T-helper 17 cell (primary cell): ENCODE measurements around the gene OMA1. TPM values are rescaled to one million over a fixed set of nuclear protein-coding genes. Genes with fewer than 3 reads are reported as not detected.

ENCODE experiments used
- ATAC-seq: fragments of 150-1000 bp; cut with Tn5 transposase; 2 replicates; pipeline ENCODE4 v1.10.0; 2021; ENCODE audit warnings: mild to moderate bottlenecking, moderate library complexity
- DNase-seq, 3 donors: peaks; one replicate each; pipeline versions ENCODE4 v3.0.0 to v3.0.0-alpha.2; 2020 to 2021
- H3K9me3 ChIP-seq: one replicate; pipeline ENCODE4 v1.7.0; 2013; ENCODE audit warnings: low read length, mild to moderate bottlenecking; ENCODE audit not compliant: control insufficient read depth, poor library complexity, severe bottlenecking
- H3K27ac Mint-ChIP-seq: one replicate; pipeline ENCODE4 v1.8.0; 2022; ENCODE audit warnings: mild to moderate bottlenecking, moderate library complexity, mixed read lengths
- H3K27me3 Mint-ChIP-seq: one replicate; pipeline ENCODE4 v1.8.0; 2022; ENCODE audit warnings: mixed read lengths
- H3K36me3 Mint-ChIP-seq: one replicate; pipeline ENCODE4 v1.8.0; 2022; ENCODE audit warnings: low read depth, mixed read lengths
- H3K4me1 Mint-ChIP-seq: one replicate; pipeline ENCODE4 v1.8.0; 2022; ENCODE audit warnings: mild to moderate bottlenecking, mixed read lengths
- H3K4me3 Mint-ChIP-seq: one replicate; pipeline ENCODE4 v1.8.0; 2022; ENCODE audit warnings: mild to moderate bottlenecking, moderate library complexity, mixed read lengths
- total RNA-seq, 4 donors: library from RNA in 2 of 4; stranded (reverse) in 2 of 4; gene quantifications; one replicate each; pipeline ENCODE4 v1.2.3 and lab custom pipeline; 2022 to 2026

OMA1 gene
- total RNA-seq, 2 donors from 2014 or later = 27.1 to 29.8 TPM

DNA sequence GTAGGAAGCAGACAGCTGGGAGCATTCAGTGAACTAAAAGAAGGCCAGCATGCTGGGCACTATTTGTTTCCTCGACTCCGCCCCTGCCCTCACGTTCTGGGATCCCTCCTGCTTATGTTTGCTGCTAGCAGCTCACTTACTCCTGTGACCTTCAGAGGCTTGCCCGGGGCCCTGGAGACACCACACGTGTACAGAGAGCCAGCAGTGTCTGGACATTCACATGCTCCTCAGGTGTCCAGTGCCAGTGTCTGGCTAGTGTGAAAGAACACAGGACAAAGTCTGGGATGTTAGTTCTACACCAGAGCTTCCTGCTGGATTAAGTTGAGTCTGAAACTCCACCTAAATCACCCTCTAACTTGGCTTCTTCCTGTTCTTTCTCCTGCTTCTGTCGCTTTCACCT, 108.1 kb downstream of the OMA1 start:
- Mint-ChIP-seq H3K36me3 (no peaks in the 10 kb centered on the region), H3K27ac (no peak overlapping the region), H3K4me1 (no peaks in the 10 kb centered on the region), H3K27me3 (no peaks in the 10 kb centered on the region), H3K4me3 (no peak overlapping the region)
- DNase-seq (no peak), ATAC-seq (no peak)
- no peaks in the 10 kb centered on the region for H3K9me3 ChIP-seq

DNA sequence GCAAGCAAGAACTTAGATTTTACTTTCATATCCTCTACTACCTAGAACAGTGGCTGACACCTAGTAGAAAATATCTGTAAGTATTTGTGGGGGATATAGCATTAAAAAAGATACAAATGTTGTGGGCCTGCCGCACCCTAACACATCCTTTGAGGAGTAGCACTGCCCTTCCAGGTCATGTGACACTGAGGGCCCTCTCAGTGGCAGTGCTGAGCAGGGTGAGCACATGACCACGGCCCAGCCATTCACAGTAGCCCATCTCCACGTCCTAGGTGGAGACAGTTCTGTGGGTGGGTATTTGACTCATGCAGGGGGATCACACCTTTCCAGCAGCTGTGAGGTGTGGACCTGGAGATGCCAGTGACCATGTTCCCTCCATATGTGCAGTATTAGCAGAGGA, 108.9 kb downstream of the OMA1 start:
- no peak for ATAC-seq

DNA sequence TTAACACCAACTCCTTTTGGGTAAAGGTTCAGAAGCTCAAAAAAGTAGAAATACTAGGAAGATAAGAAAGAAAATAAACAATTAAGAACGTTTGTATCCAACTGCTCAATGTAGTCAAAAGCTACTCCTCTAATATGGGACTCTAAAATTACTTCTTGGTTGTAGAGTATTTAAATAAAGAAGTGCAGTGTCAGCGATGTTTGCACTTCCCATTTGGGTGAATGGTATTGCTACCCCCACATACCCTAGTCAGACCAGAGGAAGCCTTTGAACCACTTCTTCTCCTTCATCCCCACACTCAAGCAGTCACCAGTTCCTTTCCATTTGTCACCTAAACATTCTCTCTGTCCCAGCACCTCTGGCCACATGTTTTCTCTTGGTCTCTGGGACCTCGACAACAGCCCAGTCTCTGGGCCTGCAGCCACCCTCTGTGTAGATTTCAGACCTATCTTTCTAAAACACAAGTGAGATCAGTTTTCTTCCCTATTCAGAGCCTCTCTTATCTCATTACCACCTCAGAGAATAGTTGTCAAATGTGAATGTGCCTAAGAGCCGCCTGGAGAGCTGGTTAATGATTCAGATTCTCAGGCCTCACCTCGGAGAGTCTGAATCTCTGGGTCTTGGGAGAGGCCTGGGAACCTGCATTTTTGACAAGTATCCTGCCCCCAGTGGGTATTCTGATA, 109.8 kb downstream of the OMA1 start:
- no peak overlapping the region for H3K4me3 Mint-ChIP-seq
- H3K27me3 Mint-ChIP-seq = no peaks in the 10 kb centered on the region
- no peaks in the 10 kb centered on the region for H3K4me1 Mint-ChIP-seq
- DNase-seq (no peak), ATAC-seq (no peak)
- H3K36me3 Mint-ChIP-seq = no peaks in the 10 kb centered on the region
- H3K9me3 ChIP-seq = no peaks in the 10 kb centered on the region
- no peak overlapping the region for H3K27ac Mint-ChIP-seq

More for the DNA sequence above, 108.9 kb downstream of the OMA1 start:
- Mint-ChIP-seq H3K4me1 (no peaks in the 10 kb centered on the region), H3K27me3 (no peaks in the 10 kb centered on the region), H3K27ac (no peak overlapping the region), H3K36me3 (no peaks in the 10 kb centered on the region), H3K4me3 (no peak overlapping the region)
- no peak for DNase-seq
- H3K9me3 ChIP-seq = no peaks in the 10 kb centered on the region

DNA sequence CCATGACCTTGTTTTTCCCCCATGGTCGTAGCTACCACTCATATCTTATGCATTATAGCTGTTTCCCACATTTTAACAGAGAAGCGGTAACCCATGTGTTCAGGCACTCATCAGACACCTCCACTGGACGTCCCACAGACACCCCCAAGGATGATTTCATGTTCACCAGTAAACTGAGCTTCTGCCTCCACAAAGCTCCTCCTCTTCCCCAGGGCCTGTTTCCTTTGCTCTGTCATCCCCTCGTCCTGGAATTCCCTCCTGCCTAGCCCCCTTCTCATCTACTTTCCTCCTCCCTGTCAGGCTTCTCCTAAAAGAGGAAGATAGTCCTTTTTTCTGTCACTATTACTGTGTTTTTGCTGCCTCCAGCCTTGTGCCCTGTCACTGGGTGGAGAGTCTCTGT, 111.2 kb downstream of the OMA1 start:
- no peak for ATAC-seq
- no peaks in the 10 kb centered on the region for H3K9me3 ChIP-seq
- H3K4me1 Mint-ChIP-seq = no peaks in the 10 kb centered on the region
- H3K27ac Mint-ChIP-seq = no peak overlapping the region
- no peaks in the 10 kb centered on the region for H3K27me3 Mint-ChIP-seq
- no peaks in the 10 kb centered on the region for H3K36me3 Mint-ChIP-seq
- H3K4me3 Mint-ChIP-seq = no peak overlapping the region
- no peak for DNase-seq

DNA sequence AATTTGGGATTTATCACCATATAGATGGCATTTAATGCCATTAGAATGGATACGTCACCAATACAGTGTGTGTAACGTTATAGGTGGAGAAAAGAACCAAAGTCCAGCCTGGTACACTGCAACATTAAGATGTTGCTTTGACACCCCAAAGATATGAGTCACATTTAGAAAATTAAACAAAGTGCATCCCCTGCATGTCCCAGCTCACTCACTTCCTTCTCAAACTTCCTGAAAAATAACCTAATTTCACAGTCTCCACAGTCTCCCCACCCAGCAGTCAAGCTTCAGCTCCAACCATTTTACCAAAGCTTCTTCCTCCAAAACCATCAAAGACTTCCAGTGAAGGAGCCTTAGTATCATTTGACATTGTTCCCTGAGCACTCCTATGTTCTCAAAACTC, 111.9 kb downstream of the OMA1 start:
- H3K4me1 Mint-ChIP-seq = no peaks in the 10 kb centered on the region
- no peaks in the 10 kb centered on the region for H3K9me3 ChIP-seq
- no peak for DNase-seq
- no peak overlapping the region for H3K4me3 Mint-ChIP-seq
- no peaks in the 10 kb centered on the region for H3K27me3 Mint-ChIP-seq
- H3K27ac Mint-ChIP-seq = no peak overlapping the region
- ATAC-seq = no peak
- H3K36me3 Mint-ChIP-seq = peaks cover 2% of the 10 kb centered on the region

DNA sequence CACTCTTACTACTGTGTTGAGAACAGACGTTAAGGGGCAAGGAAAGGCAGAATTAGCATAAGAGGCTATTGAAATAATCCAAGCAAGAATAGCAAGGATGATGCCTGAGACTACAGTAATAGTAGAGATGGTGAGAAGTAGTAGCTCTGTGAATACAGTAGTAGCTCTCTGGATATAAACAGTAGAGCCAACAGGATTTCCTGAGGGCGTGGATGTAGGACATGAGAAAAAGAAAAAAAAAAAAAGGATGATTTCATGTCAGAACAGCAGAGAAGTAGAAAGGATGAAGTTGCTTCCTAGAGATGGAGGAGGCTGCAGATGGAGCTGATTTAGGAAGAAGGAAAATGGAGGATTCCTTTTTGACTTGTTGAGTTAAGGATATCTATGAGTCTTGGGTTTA, 112.3 kb downstream of the OMA1 start:
- no peaks in the 10 kb centered on the region for H3K9me3 ChIP-seq
- DNase-seq = no peak
- Mint-ChIP-seq H3K27me3 (no peaks in the 10 kb centered on the region), H3K4me1 (no peaks in the 10 kb centered on the region), H3K36me3 (peaks cover 2% of the 10 kb centered on the region), H3K4me3 (no peak overlapping the region), H3K27ac (no peak overlapping the region)
- ATAC-seq = no peak

DNA sequence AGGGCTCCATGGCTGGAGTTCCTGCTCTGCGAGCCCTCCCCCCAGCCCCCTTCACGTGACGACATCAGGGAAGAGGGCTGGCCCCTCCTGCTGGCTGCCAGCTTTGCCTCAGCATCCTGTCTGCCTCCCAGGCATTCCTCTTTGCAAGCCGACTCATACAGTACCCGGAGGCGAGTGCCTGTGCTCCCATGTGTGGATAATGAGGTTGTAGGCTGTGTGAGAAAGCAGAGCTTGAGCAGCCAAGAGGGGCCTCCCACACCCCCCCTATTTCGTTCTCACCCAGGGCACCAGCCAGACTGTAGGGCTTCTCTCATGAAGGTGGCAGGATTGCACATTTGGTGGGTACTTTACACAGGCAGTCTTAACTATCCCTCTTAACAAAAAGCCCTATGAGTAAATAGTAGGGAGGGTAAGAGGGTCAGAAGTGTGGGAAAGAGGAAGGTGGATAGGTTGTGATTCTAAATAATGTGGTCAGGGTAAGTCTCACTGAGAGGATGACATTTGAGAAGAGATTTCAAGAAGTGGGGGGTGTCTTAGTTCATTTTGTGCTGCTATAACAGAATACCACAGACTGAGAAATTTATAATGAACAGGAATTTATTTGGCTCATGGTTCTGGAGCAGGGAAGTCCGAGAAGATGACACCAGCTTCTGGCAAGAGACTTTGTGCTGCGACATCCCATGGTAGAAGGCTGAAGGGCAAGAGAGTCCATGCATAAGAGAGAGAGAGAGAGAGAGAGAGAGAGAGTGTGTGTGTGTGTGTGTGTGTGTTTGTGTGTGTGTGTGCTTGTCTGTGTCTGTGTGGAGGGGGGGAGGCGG, 113.5 kb downstream of the OMA1 start:
- no peak overlapping the region for H3K4me3 Mint-ChIP-seq
- no peaks in the 10 kb centered on the region for H3K9me3 ChIP-seq
- H3K27ac Mint-ChIP-seq = no peak overlapping the region
- H3K4me1 Mint-ChIP-seq = no peaks in the 10 kb centered on the region
- no peak for DNase-seq
- peaks cover 2% of the 10 kb centered on the region for H3K36me3 Mint-ChIP-seq
- no peak for ATAC-seq
- H3K27me3 Mint-ChIP-seq = no peaks in the 10 kb centered on the region

DNA sequence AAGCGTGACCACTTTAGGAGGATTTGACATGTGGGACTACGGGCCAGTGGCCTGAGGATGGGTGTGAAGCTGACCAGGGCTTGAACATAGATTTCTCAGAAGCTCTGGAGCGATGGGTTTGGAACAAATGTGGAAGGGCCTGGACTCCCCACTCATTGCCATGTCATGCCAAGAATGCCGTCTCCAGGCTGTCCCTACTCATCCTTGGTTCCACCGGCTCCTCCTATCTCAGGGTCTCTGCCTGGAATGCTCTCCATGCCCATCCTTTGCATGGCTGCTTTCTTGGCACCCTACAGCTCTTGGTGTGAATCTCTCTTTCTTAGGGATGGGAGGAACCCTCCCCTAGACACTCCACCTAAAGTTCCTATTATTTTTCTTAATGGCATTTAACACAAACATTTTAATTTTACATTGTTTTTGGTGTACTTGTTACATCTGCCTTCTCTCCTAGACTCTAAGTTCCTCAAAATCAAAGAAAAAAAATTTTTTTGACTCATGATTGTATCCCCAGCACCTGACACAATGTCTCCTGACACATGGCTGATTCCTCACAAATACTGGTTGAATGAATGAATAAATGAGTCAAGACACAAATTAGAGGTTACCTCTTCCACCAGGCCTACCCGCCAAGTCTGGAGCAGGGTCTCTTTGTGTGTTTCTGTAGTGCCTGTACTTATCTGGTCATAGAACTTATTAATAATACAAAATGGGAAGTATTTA, 114.5 kb downstream of the OMA1 start:
- ATAC-seq = no peak

More for the DNA sequence above, 114.5 kb downstream of the OMA1 start:
- no peaks in the 10 kb centered on the region for H3K9me3 ChIP-seq
- Mint-ChIP-seq H3K27ac (no peak overlapping the region), H3K4me1 (no peaks in the 10 kb centered on the region), H3K27me3 (no peaks in the 10 kb centered on the region), H3K4me3 (no peak overlapping the region), H3K36me3 (peaks cover 2% of the 10 kb centered on the region)
- DNase-seq = no peak

Other genes with a start within 250 kb of the OMA1 start
- gene TACSTD2, start 30.5 kb upstream of the OMA1 start, total RNA-seq = under 1 TPM in 1 of 2 donors, not detected in 1; 0.23 TPM
- 10 to 100 TPM; 54.1 to 63.7 TPM for gene MYSM1, start 153.3 kb upstream of the OMA1 start, total RNA-seq
- gene JUN, start 237.3 kb upstream of the OMA1 start, total RNA-seq = 1,000 to 10,000 TPM; 1,878 to 2,007 TPM